ENCODE measurements around the gene EML6. TPM values are rescaled to one million over a fixed set of nuclear protein-coding genes. Genes with fewer than 3 reads are reported as not detected.

The EML6 gene
- total and polyA plus RNA-seq, 2 of the 13 experiments (the other 11 are each of a cell fraction or from before 2014, with no cell fraction given) = 17.2 to 32.4 TPM

DNA sequence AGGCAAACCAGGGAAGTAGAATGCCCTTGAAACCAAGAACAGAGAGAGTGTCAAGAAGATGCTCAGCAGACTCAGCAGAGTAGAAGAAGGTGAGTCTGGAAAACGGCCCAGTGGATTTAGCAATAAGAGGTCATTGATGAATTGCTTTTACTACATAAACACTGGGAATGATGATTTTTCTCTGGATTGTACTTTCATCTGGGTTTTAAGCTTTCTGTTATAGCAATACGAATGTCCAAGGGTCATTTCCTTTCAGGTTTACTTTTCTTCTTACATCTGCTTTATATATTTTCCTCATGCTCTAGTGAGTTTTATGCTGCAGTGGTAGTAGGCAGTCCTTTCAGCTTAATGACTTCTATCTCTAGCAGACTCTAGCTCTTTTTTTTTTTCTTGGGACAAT is 16.9 kb downstream of the EML6 start (continued):
- TF ChIP-seq HDAC6 (IDR thresholded peaks at IDR 0.05; ENCODE audit: low read depth, low read length) (no peak), ARNT2 (CRISPR knock-in tag; IDR thresholded peaks at IDR 0.05; ENCODE audit: low read depth) (no peak), ZNF552 (CRISPR knock-in tag; IDR thresholded peaks at IDR 0.05; ENCODE audit: borderline replicate concordance) (no peak), FOXK1 (CRISPR knock-in tag; IDR thresholded peaks at IDR 0.05; ENCODE audit: borderline replicate concordance, low read depth) (no peak), KLF9 (CRISPR knock-in tag; IDR thresholded peaks at IDR 0.05; ENCODE audit: low read depth) (no peak), ZNF800 (CRISPR knock-in tag; IDR thresholded peaks at IDR 0.05) (no peak), ZNF24 (IDR thresholded peaks at IDR 0.05) (no peak), TCF7 (IDR thresholded peaks at IDR 0.05; ENCODE audit: low read depth) (peak; percentile 23; the same call in 1 of the 2 replicates), ZSCAN29 (CRISPR knock-in tag; conservative IDR thresholded peaks at IDR 0.05) (no peak), FOXK2 (IDR thresholded peaks at IDR 0.05) (no peak), SMARCE1 (IDR thresholded peaks at IDR 0.05; ENCODE audit: borderline replicate concordance) (no peak), FOXO1 (CRISPR knock-in tag; IDR thresholded peaks at IDR 0.05) (no peak), KLF15 (CRISPR knock-in tag; IDR thresholded peaks at IDR 0.05; ENCODE audit: borderline replicate concordance) (no peak), ZNF34 (CRISPR knock-in tag; IDR thresholded peaks at IDR 0.05; ENCODE audit: borderline replicate concordance) (no peak), ZNF337 (CRISPR knock-in tag; IDR thresholded peaks at IDR 0.05; ENCODE audit: borderline replicate concordance, low read depth) (no peak), ZNF629 (CRISPR knock-in tag; conservative IDR thresholded peaks at IDR 0.05) (no peak), HOMEZ (CRISPR knock-in tag; IDR thresholded peaks at IDR 0.05; ENCODE audit: low read depth) (peak; percentile 76; the same call in 1 of the 2 replicates), GATAD2A (CRISPR knock-in tag; IDR thresholded peaks at IDR 0.05) (peak; percentile 38; the same call in 1 of the 2 replicates)
- TF ChIP-seq, protein P1, sequence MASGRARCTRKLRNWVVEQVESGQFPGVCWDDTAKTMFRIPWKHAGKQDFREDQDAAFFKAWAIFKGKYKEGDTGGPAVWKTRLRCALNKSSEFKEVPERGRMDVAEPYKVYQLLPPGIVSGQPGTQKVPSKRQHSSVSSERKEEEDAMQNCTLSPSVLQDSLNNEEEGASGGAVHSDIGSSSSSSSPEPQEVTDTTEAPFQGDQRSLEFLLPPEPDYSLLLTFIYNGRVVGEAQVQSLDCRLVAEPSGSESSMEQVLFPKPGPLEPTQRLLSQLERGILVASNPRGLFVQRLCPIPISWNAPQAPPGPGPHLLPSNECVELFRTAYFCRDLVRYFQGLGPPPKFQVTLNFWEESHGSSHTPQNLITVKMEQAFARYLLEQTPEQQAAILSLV (CRISPR knock-in tag; IDR thresholded peaks at IDR 0.05; ENCODE audit: borderline replicate concordance) = no peak
- TF ChIP-seq, protein P2, sequence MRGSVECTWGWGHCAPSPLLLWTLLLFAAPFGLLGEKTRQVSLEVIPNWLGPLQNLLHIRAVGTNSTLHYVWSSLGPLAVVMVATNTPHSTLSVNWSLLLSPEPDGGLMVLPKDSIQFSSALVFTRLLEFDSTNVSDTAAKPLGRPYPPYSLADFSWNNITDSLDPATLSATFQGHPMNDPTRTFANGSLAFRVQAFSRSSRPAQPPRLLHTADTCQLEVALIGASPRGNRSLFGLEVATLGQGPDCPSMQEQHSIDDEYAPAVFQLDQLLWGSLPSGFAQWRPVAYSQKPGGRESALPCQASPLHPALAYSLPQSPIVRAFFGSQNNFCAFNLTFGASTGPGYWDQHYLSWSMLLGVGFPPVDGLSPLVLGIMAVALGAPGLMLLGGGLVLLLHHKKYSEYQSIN (CRISPR knock-in tag; IDR thresholded peaks at IDR 0.05; ENCODE audit: borderline replicate concordance) = no peak
- TF ChIP-seq, protein P3, sequence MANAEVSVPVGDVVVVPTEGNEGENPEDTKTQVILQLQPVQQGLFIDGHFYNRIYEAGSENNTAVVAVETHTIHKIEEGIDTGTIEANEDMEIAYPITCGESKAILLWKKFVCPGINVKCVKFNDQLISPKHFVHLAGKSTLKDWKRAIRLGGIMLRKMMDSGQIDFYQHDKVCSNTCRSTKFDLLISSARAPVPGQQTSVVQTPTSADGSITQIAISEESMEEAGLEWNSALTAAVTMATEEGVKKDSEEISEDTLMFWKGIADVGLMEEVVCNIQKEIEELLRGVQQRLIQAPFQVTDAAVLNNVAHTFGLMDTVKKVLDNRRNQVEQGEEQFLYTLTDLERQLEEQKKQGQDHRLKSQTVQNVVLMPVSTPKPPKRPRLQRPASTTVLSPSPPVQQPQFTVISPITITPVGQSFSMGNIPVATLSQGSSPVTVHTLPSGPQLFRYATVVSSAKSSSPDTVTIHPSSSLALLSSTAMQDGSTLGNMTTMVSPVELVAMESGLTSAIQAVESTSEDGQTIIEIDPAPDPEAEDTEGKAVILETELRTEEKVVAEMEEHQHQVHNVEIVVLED (CRISPR knock-in tag; IDR thresholded peaks at IDR 0.05; ENCODE audit: borderline replicate concordance) = no peak
- TF ChIP-seq, protein P4, sequence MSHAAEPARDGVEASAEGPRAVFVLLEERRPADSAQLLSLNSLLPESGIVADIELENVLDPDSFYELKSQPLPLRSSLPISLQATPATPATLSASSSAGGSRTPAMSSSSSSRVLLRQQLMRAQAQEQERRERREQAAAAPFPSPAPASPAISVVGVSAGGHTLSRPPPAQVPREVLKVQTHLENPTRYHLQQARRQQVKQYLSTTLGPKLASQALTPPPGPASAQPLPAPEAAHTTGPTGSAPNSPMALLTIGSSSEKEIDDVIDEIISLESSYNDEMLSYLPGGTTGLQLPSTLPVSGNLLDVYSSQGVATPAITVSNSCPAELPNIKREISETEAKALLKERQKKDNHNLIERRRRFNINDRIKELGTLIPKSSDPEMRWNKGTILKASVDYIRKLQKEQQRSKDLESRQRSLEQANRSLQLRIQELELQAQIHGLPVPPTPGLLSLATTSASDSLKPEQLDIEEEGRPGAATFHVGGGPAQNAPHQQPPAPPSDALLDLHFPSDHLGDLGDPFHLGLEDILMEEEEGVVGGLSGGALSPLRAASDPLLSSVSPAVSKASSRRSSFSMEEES (CRISPR knock-in tag; IDR thresholded peaks at IDR 0.05) = 0 out of 2 replicates have a peak, but pooled peaks have one; percentile 11
